Measurements from ENCODE around the gene MPO. TPM values are rescaled to one million over a fixed set of nuclear protein-coding genes. Genes with fewer than 3 reads are reported as not detected.

Gene MPO
- polyA plus RNA-seq, 1 experiment, result not detected

DNA sequence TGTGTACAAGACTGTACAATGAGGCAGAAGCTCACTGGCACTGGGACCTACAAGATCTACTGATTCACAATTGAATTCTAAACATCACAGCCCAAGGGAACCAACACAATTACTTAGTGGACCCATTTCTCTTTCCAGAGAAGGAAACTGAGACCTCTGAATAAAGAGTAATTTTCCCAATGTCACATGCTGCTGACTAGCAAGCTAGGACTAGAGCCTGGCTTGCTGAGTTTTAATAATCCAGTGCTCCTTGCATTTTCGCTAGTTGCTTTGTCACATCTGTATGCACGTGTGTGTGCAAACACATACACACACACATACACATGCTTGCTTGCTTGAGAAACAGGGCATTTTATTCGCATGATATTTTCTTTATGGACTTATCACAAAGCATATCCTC lies 46.2 kb downstream of the MPO start:
- no peak overlapping the region for H3K4me3 ChIP-seq (ENCODE audit: low read depth, low read length)
- ChIA-PET CTCF (no interaction called here), POLR2A (no interaction called here)
- no peak for DNase-seq (ENCODE audit: low read depth)
- H3K27me3 ChIP-seq (ENCODE audit: control insufficient read depth, insufficient read depth, low read length), result peaks cover 12% of the 10 kb centered on the region
- TF ChIP-seq, protein P1, sequence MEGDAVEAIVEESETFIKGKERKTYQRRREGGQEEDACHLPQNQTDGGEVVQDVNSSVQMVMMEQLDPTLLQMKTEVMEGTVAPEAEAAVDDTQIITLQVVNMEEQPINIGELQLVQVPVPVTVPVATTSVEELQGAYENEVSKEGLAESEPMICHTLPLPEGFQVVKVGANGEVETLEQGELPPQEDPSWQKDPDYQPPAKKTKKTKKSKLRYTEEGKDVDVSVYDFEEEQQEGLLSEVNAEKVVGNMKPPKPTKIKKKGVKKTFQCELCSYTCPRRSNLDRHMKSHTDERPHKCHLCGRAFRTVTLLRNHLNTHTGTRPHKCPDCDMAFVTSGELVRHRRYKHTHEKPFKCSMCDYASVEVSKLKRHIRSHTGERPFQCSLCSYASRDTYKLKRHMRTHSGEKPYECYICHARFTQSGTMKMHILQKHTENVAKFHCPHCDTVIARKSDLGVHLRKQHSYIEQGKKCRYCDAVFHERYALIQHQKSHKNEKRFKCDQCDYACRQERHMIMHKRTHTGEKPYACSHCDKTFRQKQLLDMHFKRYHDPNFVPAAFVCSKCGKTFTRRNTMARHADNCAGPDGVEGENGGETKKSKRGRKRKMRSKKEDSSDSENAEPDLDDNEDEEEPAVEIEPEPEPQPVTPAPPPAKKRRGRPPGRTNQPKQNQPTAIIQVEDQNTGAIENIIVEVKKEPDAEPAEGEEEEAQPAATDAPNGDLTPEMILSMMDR (IDR thresholded peaks at IDR 0.05; ENCODE audit: insufficient read depth, low read depth, low read length), result no peak
- no peaks in the 10 kb centered on the region for H3K36me3 ChIP-seq (ENCODE audit: control insufficient read depth, insufficient read depth, low read length)

DNA sequence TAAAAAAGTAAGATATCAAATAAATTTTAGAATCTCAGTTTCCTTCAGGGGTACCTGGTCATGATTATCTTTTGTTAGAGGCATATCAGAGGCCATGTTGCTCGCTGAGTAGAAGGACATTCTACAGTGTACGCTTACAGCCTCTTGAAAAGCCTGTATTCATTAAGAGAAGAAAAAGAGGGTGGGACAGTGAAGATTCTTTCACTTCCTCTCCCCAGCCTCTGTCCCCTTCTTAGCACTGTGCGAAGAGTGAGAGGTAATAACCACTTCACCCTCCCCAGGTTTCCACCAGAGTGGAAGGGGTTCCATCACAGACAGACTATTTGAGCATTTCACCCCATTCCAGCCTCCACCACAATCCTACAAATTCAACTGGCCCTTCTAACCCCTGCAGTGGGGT lies 47.2 kb downstream of the MPO start:
- DNase-seq (ENCODE audit: low read depth), result no peak
- POLR2A ChIA-PET, result no interaction called here
- H3K27me3 ChIP-seq (ENCODE audit: control insufficient read depth, insufficient read depth, low read length), result peaks cover 10% of the 10 kb centered on the region
- no peaks in the 10 kb centered on the region for H3K36me3 ChIP-seq (ENCODE audit: control insufficient read depth, insufficient read depth, low read length)
- CTCF ChIA-PET, result no interaction called here
- TF ChIP-seq, protein P1 (IDR thresholded peaks at IDR 0.05; ENCODE audit: insufficient read depth, low read depth, low read length), result no peak
- H3K4me3 ChIP-seq (ENCODE audit: low read depth, low read length), result no peak overlapping the region

DNA sequence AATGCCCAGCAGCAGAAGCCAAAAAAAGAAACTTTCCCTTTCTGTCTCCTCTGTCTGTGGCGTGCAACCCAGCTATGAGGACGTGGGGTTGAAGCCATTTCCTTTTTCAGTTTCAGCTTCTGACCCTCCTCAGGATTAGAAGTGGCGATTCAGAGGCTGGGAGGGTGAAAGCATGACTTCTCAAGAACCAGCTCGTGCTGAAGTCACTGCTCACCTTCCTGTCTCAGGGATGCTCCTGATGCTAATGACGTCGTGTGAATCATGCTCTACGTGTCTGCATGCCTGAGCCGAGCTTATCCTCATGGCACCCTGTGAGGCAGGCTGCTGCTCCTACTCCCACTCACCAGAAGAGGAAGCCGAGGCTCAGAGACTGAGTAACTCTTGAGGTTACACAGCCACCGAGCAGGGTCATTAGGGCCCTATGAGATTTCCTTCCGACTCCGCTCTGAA lies 48.0 kb downstream of the MPO start:
- CTCF ChIA-PET, result interaction anchor here (1.2 kb wide), 1 partner anchor 17 kb away, joined by 8 read pairs; no protein-coding TSS in a partner anchor
- Histone ChIP-seq H3K4me3 (ENCODE audit: low read depth, low read length) (no peak overlapping the region), H3K36me3 (ENCODE audit: control insufficient read depth, insufficient read depth, low read length) (no peaks in the 10 kb centered on the region), H3K27me3 (ENCODE audit: control insufficient read depth, insufficient read depth, low read length) (peaks cover 8% of the 10 kb centered on the region; the same call in 1 of the 2 replicates)
- TF ChIP-seq, protein P1 (IDR thresholded peaks at IDR 0.05; ENCODE audit: insufficient read depth, low read depth, low read length), result no peak
- DNase-seq (ENCODE audit: low read depth), result no peak
- POLR2A ChIA-PET, result no interaction called here

DNA sequence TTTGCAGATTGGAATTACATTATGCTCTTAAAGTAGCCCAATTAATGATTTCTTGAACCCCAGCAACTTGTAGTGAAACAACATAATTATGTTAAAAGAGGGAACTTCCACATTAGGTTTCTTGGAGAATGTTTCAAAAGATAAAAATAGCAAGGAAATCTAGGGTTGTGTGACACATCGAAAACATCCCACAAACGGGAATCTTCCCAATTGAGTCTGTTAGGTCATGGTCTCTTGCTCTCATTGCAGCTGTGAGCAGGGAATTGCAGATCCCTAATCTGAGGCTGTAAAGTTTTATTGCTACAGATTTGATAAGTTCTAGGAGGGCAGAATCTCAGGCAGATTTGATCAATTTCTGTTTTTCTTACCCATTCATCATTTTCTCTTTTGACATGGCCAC lies 49.1 kb downstream of the MPO start:
- Histone ChIP-seq H3K27me3 (ENCODE audit: control insufficient read depth, insufficient read depth, low read length) (peaks cover 8% of the 10 kb centered on the region; the same call in 1 of the 2 replicates), H3K36me3 (ENCODE audit: control insufficient read depth, insufficient read depth, low read length) (no peaks in the 10 kb centered on the region), H3K4me3 (ENCODE audit: low read depth, low read length) (no peak overlapping the region)
- DNase-seq (ENCODE audit: low read depth), result no peak
- CTCF ChIA-PET, result interaction anchor here (0.6 to 1.2 kb wide), 2 partner anchors 18 to 132 kb away, joined by 3 to 8 read pairs; no protein-coding TSS in a partner anchor
- POLR2A ChIA-PET, result interaction anchor here (0.7 kb wide), 1 partner anchor 84 kb away, joined by 3 read pairs; no protein-coding TSS in a partner anchor
- TF ChIP-seq, protein P1 (IDR thresholded peaks at IDR 0.05; ENCODE audit: insufficient read depth, low read depth, low read length), result no peak

DNA sequence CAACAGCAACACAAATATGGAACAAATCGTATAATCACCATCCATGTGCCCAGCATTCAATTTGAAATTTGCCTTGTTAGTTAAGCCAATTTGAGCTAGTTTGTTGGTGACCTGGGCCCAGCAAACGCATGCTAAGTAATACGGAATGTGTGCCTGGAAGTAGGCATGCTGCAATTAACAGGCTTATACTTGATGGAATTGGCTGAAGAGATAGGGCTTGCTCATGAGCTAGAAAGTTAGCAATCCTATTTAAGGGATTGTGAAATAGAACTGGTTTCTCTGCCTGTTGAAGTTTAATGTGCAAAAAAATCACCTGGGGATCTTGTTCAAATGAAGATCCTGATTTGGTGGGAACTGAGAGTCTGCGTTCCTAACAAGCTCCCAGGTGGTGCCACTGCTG lies 50.9 kb downstream of the MPO start:
- no peak for DNase-seq (ENCODE audit: low read depth)
- TF ChIP-seq, protein P1 (IDR thresholded peaks at IDR 0.05; ENCODE audit: insufficient read depth, low read depth, low read length), result no peak
- ChIA-PET CTCF (interaction anchor here (1.1 to 2.5 kb wide), 5 partner anchors 11 to 74 kb away, joined by 3 to 10 read pairs (median 5); partner anchors contain the start of gene MKS1), POLR2A (interaction anchor here (0.7 kb wide), 1 partner anchor 860 kb away, joined by 7 read pairs; no protein-coding TSS in a partner anchor)
- Histone ChIP-seq H3K36me3 (ENCODE audit: control insufficient read depth, insufficient read depth, low read length) (no peaks in the 10 kb centered on the region), H3K27me3 (ENCODE audit: control insufficient read depth, insufficient read depth, low read length) (0 out of 2 replicates have a peak, but pooled peaks cover 4% of the 10 kb centered on the region), H3K4me3 (ENCODE audit: low read depth, low read length) (no peak overlapping the region)
